ENCODE measurements around the gene TNIK. TPM values are rescaled to one million over a fixed set of nuclear protein-coding genes. Genes with fewer than 3 reads are reported as not detected.

TNIK gene
- polyA plus RNA-seq, 1 of the 3 experiments (the other 2 are of a cell fraction) = 19.4 TPM

- no peak overlapping the region for H3K4me2 ChIP-seq
- peaks cover 6% of the 10 kb centered on the region for H3K79me2 ChIP-seq (ENCODE audit: insufficient read depth)
- no peaks in the 10 kb centered on the region for H3K27me3 ChIP-seq (ENCODE audit: insufficient read depth)
- no peak overlapping the region for H3K27ac ChIP-seq (ENCODE audit: low read depth in 2 of 2, low read length in 1 of 2)
- DNase-seq = no peak
- peaks cover 0 to 4% of the 10 kb centered on the region in 2 experiments; a peak in 1 of 4 replicates for H3K4me1 ChIP-seq (ENCODE audit: control insufficient read depth in 1 of 2, insufficient read depth in 2 of 2, low read depth in 1 of 2, low read length in 1 of 2)
- no peaks in the 10 kb centered on the region for H3K9me3 ChIP-seq
- no peaks in the 10 kb centered on the region for H3K36me3 ChIP-seq (replicated peaks in 1 of 2; ENCODE audit: control insufficient read depth in 1 of 2, insufficient read depth in 2 of 2, low read length in 1 of 2)
- no peak overlapping the region for H3K4me3 ChIP-seq (ENCODE audit: low read depth in 2 of 2, low read length in 1 of 2)
- no peaks in the 10 kb centered on the region for H3F3A ChIP-seq (replicated peaks; ENCODE audit: insufficient read depth)
- ChIA-PET CTCF (no interaction called here), POLR2A (interaction anchor here (0.6 kb wide), 1 partner anchor 585 kb away, joined by 3 read pairs; no protein-coding TSS in a partner anchor)
- H4K20me1 ChIP-seq (ENCODE audit: insufficient read depth) = no peaks in the 10 kb centered on the region
- H2AFZ ChIP-seq (ENCODE audit: low read depth) = no peak overlapping the region
- no peaks in the 10 kb centered on the region for H3K9me2 ChIP-seq
- no peak for TF ChIP-seq JUND (IDR thresholded peaks at IDR 0.05)
- no peak for TF ChIP-seq RAD21 (IDR thresholded peaks at IDR 0.05; ENCODE audit: low read length)
- TF ChIP-seq POLR2AphosphoS5 (IDR thresholded peaks at IDR 0.05; ENCODE audit: low read depth, low read length) = no peak
- TF ChIP-seq CTCF (IDR thresholded peaks at IDR 0.05) = no peak
- no peak for TF ChIP-seq GATA2 (CRISPR knock-in tag; IDR thresholded peaks at IDR 0.05)
- no peak for TF ChIP-seq PBX3 (IDR thresholded peaks at IDR 0.05)
- TF ChIP-seq CHD2 (IDR thresholded peaks at IDR 0.05; ENCODE audit: low read length, partially characterized antibody) = no peak
- no peak for TF ChIP-seq TEAD4 (IDR thresholded peaks at IDR 0.05; ENCODE audit: borderline replicate concordance, insufficient read depth)
- no peak for TF ChIP-seq RCOR1 (IDR thresholded peaks at IDR 0.05; ENCODE audit: low read length)
- no peak for TF ChIP-seq MEF2A (IDR thresholded peaks at IDR 0.05; ENCODE audit: borderline replicate concordance, low read depth)
- no peak for TF ChIP-seq MAX (IDR thresholded peaks at IDR 0.05; ENCODE audit: low read depth)
- TF ChIP-seq USF2 (IDR thresholded peaks at IDR 0.05; ENCODE audit: borderline replicate concordance, low read depth, low read length) = no peak
- 92% methylated on average over 2 of the region's 2 CpGs for WGBS (ENCODE audit: low lambda C conversion rate)
- no peak overlapping the region for H3K9ac ChIP-seq
Observed at GRCh38 chr3:171237009-171237385, 223.2 kb downstream of the TNIK start.

- H4K20me1 ChIP-seq (ENCODE audit: insufficient read depth) = no peaks in the 10 kb centered on the region
- no peaks in the 10 kb centered on the region for H3F3A ChIP-seq (replicated peaks; ENCODE audit: insufficient read depth)
- H2AFZ ChIP-seq (ENCODE audit: low read depth) = no peak overlapping the region
- H3K9ac ChIP-seq = no peak overlapping the region
- H3K9me3 ChIP-seq = no peaks in the 10 kb centered on the region
- no peaks in the 10 kb centered on the region for H3K9me2 ChIP-seq
- H3K36me3 ChIP-seq (replicated peaks in 1 of 2; ENCODE audit: control insufficient read depth in 1 of 2, insufficient read depth in 2 of 2, low read length in 1 of 2) = no peaks in the 10 kb centered on the region
- ChIA-PET CTCF (no interaction called here), POLR2A (interaction anchor here (0.6 kb wide), 1 partner anchor 586 kb away, joined by 3 read pairs; no protein-coding TSS in a partner anchor)
- TF ChIP-seq EZH2phosphoT487 (IDR thresholded peaks at IDR 0.05; ENCODE audit: borderline replicate concordance, low read depth) = no peak
- H3K4me1 ChIP-seq (ENCODE audit: control insufficient read depth in 1 of 2, insufficient read depth in 2 of 2, low read depth in 1 of 2, low read length in 1 of 2) = peaks cover 0 to 4% of the 10 kb centered on the region in 2 experiments; a peak in 1 of 4 replicates
- no peak overlapping the region for H3K4me2 ChIP-seq
- no peak overlapping the region for H3K4me3 ChIP-seq (ENCODE audit: low read depth in 2 of 2, low read length in 1 of 2)
- 76% methylated on average over 8 of the region's 8 CpGs for WGBS (ENCODE audit: low lambda C conversion rate)
- no peak overlapping the region for H3K27ac ChIP-seq (ENCODE audit: low read depth in 2 of 2, low read length in 1 of 2)
- H3K79me2 ChIP-seq (ENCODE audit: insufficient read depth) = peaks cover 6% of the 10 kb centered on the region
- DNase-seq = no peak
- H3K27me3 ChIP-seq (ENCODE audit: insufficient read depth) = no peaks in the 10 kb centered on the region
Observed at GRCh38 chr3:171236265-171237008, 223.8 kb downstream of the TNIK start.
